Cerebellar nuclear complex (tissue), 1 donor: ENCODE data around the gene ASB3.
"Not testable (repeated sequence)": the region's sequence is repeated elsewhere in the genome, so short reads cannot be mapped to it uniquely, and the experiment has no call there.

Experiments used
- DNase-seq, 2 experiments: peaks; one replicate each; lab custom pipeline; 2025; lab: John Stamatoyannopoulos, UW

Gene ASB3

GRCh38 chr2:53737091-53737490 is 49.7 kb downstream of the ASB3 start:
- DNase-seq, result no peak

DNA sequence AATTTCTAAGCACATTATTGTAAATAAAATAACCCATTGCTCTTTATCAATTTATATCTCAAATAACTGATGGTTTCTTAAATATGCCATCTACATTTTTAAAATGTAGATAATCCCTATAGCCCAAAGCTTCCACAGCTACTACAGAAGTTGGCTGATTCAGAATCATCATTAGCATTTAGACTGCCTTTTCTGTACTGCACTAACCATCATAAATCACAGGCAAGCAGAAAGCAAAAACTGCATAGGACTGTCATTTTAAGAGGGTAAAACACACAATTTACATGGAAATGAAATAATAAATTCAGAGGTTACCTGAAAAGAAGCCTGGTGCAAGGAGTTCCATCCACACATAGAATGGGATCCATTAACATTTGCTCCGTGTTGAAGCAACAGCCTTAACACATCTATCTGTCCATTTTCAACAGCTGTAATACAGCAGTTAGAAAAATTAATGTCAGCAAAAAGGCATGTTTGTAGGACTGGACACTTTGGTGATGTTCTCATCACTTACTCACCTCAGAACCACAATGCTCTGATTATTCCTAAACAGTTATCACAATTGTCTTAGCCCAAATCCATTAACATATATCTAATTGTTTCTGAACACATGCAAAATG is 57.5 kb downstream of the ASB3 start:
- DNase-seq, result no peak

DNA sequence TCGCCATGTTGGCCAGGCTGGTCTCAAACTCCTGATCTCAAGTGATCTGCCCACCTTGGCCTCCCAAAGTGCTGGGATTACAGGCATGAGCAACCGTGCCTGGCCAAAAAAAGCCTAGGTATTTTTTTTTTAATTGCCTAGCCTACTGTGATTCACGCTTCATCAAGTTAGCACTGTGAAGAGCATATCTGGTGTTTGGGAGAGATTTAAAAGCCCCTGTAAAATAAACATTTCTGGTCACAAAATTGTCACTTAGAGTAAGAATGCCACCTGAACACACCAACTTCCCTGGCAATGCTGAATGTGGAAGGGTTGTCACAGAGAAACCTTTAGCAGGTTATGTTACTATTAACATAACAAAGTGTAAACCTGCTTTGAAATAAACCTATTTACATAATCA is 58.8 kb downstream of the ASB3 start:
- no peak for DNase-seq

GRCh38 chr2:53725662-53726061 is 61.1 kb downstream of the ASB3 start:
- DNase-seq, result no peak

DNA sequence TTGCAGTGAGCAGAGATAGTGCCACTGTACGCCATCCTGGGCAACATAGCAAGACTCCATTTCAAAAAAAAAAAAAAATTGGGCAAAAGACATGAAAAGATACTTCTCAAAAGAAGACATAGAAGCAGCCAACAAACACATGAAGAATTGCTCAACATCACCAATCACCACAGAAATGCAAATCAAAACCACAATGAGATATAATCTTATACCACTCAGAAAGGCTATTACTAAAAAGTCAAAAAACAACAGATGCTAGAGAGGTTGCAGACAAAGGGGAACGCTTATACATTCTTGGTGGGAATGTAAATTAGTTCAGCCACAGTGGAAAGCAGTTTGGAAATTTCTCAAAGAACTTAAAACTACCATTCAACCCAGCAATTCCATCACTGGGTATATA is 62.2 kb downstream of the ASB3 start:
- DNase-seq, result no peak

DNA sequence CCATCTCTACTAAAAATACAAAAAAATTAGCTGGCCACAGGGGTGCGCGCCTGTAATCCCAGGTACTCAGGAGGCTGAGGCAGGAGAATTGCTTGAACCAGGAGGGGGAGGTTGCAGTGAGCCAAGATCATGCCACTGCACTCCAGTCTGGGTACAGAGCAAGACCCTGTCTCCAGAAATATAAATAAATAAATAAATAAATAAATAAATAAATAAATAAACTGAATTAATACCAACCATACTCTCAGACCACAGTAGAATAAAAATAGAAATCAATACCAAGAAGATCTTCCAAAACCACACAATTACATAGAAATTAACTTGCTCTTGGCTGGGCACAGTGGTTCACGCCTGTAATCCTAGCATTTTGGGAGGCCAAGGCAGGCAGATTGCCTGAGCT is 65.8 kb downstream of the ASB3 start:
- DNase-seq, result not testable (repeated sequence)

GRCh38 chr2:53715568-53715967 is 71.2 kb downstream of the ASB3 start:
- DNase-seq, result no peak

GRCh38 chr2:53711271-53711780 is 75.4 kb downstream of the ASB3 start:
- no peak for DNase-seq

DNA sequence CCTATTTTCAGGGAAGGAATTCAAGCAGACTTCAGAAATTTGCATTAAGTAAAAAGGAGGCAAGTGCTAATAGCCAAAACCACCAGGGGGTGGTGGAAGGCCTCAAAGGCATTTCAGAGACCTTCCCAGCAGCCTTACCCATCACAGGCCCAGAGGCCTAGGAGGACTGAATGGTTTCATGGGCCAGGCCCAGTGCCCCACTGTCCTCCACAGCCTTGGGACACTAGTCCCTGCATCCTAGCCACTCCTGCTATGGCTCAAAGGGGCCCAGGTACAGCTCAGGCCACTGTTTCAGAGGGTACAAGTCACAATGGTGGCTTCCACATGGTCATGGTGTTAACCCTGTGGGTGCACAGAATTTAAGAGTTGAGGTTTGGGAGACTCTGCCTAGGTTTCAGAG is 77.8 kb downstream of the ASB3 start:
- DNase-seq, result no peak

GRCh38 chr2:53701221-53701620 is 85.5 kb downstream of the ASB3 start:
- no peak for DNase-seq

DNA sequence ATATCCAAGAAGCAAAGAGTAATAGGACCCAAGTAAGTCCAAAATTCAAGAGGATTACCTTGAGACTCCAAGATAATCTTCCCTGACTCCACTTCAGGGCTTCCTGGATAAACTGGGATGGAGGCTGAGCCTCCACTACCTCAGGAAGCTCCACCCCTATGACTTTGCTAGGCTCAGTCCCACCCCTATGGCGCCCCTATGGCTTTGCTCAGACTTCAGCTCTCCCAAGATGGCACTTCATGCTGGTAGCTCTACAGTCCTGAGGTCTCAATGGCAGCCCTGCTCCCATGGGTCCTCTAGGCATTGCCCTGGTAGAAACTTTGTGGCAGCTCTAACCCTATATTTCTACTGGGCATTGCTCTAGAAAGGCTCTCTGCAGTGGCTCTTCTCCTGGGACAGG is 89.1 kb downstream of the ASB3 start:
- DNase-seq, result no peak

DNA sequence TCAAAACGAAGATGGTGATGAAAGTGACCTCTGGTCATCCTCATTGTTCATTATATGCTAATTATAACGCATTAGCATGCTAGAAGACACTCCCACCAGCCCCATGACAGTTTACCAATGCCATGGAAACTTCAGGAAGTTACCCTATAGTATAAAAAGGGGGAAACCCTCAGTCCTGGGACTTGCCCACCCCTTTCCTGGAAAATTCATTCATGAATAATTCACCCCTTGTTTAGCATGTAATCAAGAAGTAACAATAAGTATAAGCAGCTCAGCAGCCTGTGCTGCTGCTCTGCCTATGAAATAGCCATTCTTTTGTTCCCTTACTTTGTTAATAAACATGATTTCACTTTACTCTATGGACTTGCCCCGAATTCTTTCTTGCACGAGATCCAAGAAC is 89.7 kb downstream of the ASB3 start:
- DNase-seq, result no peak

DNA sequence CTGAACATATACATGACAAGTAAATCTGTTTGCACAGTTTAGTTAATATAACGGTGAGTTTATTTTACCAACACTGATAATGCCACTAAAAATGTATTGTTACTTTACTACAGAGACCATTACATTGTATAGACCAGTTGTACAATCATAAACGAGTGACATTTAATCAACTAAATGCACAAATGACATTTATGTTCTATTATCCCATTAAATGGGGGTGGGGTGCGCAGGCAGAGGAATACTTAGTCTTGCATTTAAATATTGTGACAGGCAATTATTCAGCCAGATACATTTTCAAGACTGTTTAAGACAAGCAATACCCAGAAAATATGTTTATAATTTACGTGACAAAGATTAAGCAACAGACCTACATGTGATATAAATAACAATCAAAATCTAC is 91.2 kb downstream of the ASB3 start:
- no peak for DNase-seq

GRCh38 chr2:53694096-53694771 is 92.5 kb downstream of the ASB3 start:
- no peak for DNase-seq

DNA sequence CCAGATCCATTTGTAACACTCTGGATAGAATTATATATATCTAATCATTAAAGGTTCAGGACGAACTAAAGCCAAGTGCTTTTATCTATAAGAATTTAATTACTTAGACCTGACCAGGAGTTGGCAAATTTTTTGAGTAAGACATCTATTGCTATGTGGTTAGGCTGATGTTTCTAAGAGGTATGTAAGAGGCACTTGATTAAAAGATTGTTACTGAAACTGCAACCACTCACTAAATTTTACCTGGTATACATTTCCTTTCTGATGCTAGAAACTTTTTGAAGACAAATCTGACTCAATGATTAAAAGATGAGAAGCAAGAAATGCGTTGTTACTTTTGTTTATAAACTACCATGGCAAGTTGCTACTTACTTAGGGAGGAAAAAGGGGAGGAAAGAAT is 95.9 kb downstream of the ASB3 start:
- no peak for DNase-seq

GRCh38 chr2:53672881-53673522 is 113.8 kb downstream of the ASB3 start:
- DNase-seq, result no peak

GRCh38 chr2:53670331-53670730 is 116.4 kb downstream of the ASB3 start:
- no peak for DNase-seq

DNA sequence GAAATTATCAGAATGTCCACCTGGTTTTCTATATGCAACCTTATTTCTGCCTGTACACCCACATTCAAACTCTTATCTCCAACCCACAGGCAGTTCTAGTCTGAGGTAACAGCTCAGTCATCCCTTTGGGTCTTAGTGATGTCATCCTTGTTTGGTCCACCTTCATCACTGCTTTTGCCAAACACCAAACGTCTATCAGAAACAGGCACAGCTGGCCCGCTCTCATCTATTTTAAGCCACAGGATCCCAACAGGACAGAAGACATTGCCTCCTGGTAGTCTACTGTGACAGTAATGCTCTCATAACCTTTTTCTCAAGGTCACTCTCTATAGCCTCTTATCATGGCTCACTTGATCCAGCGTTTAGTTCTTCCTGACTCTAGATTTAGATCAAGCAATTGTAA is 118.1 kb downstream of the ASB3 start:
- no peak for DNase-seq

GRCh38 chr2:53667130-53667529 is 119.6 kb downstream of the ASB3 start:
- DNase-seq, result not testable (repeated sequence)

DNA sequence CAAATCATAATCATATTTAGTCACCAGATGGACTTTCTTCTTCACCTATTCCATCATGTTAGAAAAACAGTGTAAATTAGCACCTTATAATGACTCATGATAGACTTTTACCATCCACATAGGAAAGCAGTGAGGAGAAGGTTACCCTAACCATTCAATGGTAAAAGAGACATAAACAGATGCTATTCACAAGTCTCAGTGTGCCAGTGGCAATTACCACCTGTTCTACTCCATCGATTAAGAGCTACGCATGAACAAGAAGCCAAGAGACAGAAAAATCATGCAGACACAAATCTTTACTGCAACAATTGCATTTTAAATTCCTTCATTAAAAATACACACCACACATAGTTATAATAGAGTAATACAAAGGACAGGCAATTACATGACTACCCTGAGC is 125.9 kb downstream of the ASB3 start:
- no peak for DNase-seq

- not testable (repeated sequence) for DNase-seq
Observed at GRCh38 chr2:53658474-53658873, 128.3 kb downstream of the ASB3 start.

DNA sequence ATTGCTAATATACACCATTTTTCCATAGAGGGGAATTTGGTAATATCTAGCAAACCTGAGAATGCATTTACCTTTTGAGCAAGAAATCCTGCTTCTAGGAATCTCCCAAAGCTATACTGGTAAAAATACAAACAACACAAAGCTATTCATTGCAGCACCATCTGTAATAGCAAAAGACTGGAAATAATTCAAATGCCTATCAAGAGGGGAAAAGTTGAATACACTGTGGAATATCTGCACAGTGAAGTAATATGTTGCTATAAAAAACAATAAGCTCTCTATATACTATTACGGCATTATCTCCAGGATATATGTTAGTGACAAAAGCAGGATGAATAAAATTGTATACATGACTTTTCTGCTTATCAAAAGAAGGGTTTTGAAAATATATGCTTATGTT is 131.5 kb downstream of the ASB3 start:
- DNase-seq, result no peak

DNA sequence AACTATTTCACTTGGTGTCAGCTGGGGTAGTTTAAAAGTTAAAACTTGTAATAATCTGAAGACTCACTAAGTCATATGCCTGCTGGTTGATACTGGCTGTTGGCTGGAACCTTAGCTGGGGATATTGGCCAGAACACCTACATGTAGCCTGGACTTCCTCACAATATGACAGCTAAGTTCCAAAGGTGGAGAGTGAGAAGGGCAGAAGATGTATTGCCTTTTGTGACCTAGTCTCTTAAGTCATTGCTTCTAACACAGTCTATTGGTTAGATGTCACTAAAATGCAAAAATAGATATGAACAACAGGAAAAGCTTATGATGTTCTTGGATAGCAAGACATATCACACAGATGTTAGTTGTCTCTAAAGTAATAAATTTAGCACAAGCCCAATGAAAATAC is 132.4 kb downstream of the ASB3 start:
- no peak for DNase-seq
